HCT116 (cell line): Measurements from ENCODE around the gene CD63. TPM values are rescaled to one million over a fixed set of nuclear protein-coding genes. Genes with fewer than 3 reads are reported as not detected.

Experiments used
- ATAC-seq: fragments of 200-7000 bp; cut with Tn5 transposase; 2 replicates; pipeline ENCODE4 v1.9.1; 2020; ENCODE audit warnings: mild to moderate bottlenecking, moderate library complexity
- BruUV-seq: library from RNA; stranded (reverse); fragments of 400-500 nt; replicated peaks from 2 replicates; lab custom pipeline; 2021; lab: Mats Ljungman, UMichigan
- CTCF ChIA-PET: fragments of 300-600 bp; sonication (Branson Sonifier 250); formaldehyde crosslinking; loops from one replicate; lab custom pipeline; 2021; ENCODE audit warnings: antibody characterized with exemption; lab: Charles Lee
- POLR2A ChIA-PET: fragments of 300-600, 350-600 bp; sonication (Branson Sonifier 250); formaldehyde crosslinking; loops from one replicate; lab custom pipeline; 2021; ENCODE audit warnings: antibody characterized with exemption; lab: Charles Lee
- RAD21 ChIA-PET, 2 experiments: fragments of 300-600 bp; sonication (Branson Sonifier 250); formaldehyde crosslinking; loops; one replicate each; lab custom pipeline; 2023; ENCODE audit warnings: low total read pairs in 2 of 2; ENCODE audit not compliant: uncharacterized antibody in 2 of 2, unreplicated experiment in 2 of 2, low non-redundant PET in 1 of 2; lab: Charles Lee
- DNase-seq: peaks from one replicate; pipeline ENCODE4 v3.0.0-alpha.2; 2010; ENCODE audit warnings: low read depth, low spot score
- H2AFZ ChIP-seq: fragments of 200-600 bp; shearing (Covaris generic), sonication (generic); 2 replicates; pipeline ENCODE4 v1.6.1; 2017; ENCODE audit warnings: low read depth, mixed run types, mixed read lengths, antibody characterized with exemption, low read length; ENCODE audit not compliant: poor library complexity, severe bottlenecking
- H3K27ac ChIP-seq: 2 replicates; pipeline ENCODE4 v1.5.1; 2012; ENCODE audit warnings: low read depth, low read length
- H3K27me3 ChIP-seq: fragments of 200-600 bp; sonication (generic); 2 replicates; pipeline ENCODE4 v1.6.1; 2016; ENCODE audit warnings: mixed run types, low read length, mixed read lengths; ENCODE audit not compliant: insufficient read depth
- H3K36me3 ChIP-seq, 2 experiments: fragments of 200-500 bp in 1 of 2; fragments of 200-600 bp in 1 of 2; sonication (Bioruptor generic) in 1 of 2; sonication (generic) in 1 of 2; 2 replicates each; pipeline versions ENCODE4 v1.5.1 to v1.6.1; 2014 to 2016; ENCODE audit warnings: low read length in 2 of 2, inconsistent platforms in 1 of 2, mixed read lengths in 1 of 2, mixed run types in 1 of 2; ENCODE audit not compliant: insufficient read depth in 2 of 2, control insufficient read depth in 1 of 2
- H3K4me1 ChIP-seq, 2 experiments: fragments of 200-600 bp in 1 of 2; sonication (generic) in 1 of 2; 2 replicates each; pipeline versions ENCODE4 v1.5.1 to v1.6.1; 2012 to 2017; ENCODE audit warnings: low read length in 2 of 2, inconsistent platforms in 1 of 2, mild to moderate bottlenecking in 1 of 2, mixed read lengths in 1 of 2, mixed run types in 1 of 2, moderate library complexity in 1 of 2; ENCODE audit not compliant: insufficient read depth in 2 of 2, control insufficient read depth in 1 of 2
- H3K4me2 ChIP-seq: fragments of 200-600 bp; sonication (generic); 2 replicates; pipeline ENCODE4 v1.6.1; 2017; ENCODE audit warnings: mixed run types, low read length, mixed read lengths
- H3K4me3 ChIP-seq, 2 experiments: fragments of 200-600 bp in 1 of 2; sonication (generic) in 1 of 2; replicated peaks in 1 of 2; 2 replicates each; pipeline ENCODE4 v1.5.1; 2011 to 2016; ENCODE audit warnings: low read length in 2 of 2, control low read depth in 1 of 2, low read depth in 1 of 2, mild to moderate bottlenecking in 1 of 2, mixed read lengths in 1 of 2, mixed run types in 1 of 2
- H3K79me2 ChIP-seq: fragments of 200-600 bp; sonication (generic); 2 replicates; pipeline ENCODE4 v1.6.1; 2017; ENCODE audit warnings: mild to moderate bottlenecking, mixed run types, low read length, moderate library complexity, mixed read lengths; ENCODE audit not compliant: insufficient read depth
- H3K9ac ChIP-seq: fragments of 200-600 bp; sonication (generic); 2 replicates; pipeline ENCODE4 v1.6.1; 2016; ENCODE audit warnings: low read length, mixed read lengths
- H3K9me2 ChIP-seq: fragments of 200-600 bp; sonication (generic), shearing (Covaris generic); 2 replicates; pipeline ENCODE4 v1.6.1; 2017; ENCODE audit warnings: mixed run types, mild to moderate bottlenecking, moderate library complexity; ENCODE audit not compliant: insufficient read depth
- H3K9me3 ChIP-seq, 2 experiments: fragments of 200-500 bp in 1 of 2; fragments of 200-600 bp in 1 of 2; sonication (Bioruptor generic) in 1 of 2; sonication (generic) in 1 of 2; 2 replicates each; pipeline ENCODE4 v1.6.1; 2014 to 2017; ENCODE audit warnings: low read length in 2 of 2, mixed read lengths in 2 of 2, inconsistent platforms in 1 of 2, low read depth in 1 of 2, mild to moderate bottlenecking in 1 of 2, mixed run types in 1 of 2, moderate library complexity in 1 of 2; ENCODE audit not compliant: control insufficient read depth in 1 of 2, insufficient read depth in 1 of 2
- H4K20me1 ChIP-seq: fragments of 200-600 bp; sonication (generic), shearing (Covaris generic); 2 replicates; pipeline ENCODE4 v1.6.1; 2017; ENCODE audit warnings: mixed run types, mild to moderate bottlenecking, moderate library complexity; ENCODE audit not compliant: insufficient read depth
- ELF1 ChIP-seq: IDR thresholded peaks from 2 replicates; pipeline ENCODE4 v1.6.1; 2012; ENCODE audit warnings: low read depth, borderline replicate concordance
- POLR2A ChIP-seq: IDR thresholded peaks from 2 replicates; pipeline ENCODE4 v1.7.0; 2011; ENCODE audit warnings: borderline replicate concordance; ENCODE audit not compliant: insufficient read depth, insufficient read length; ENCODE audit errors: extremely low read depth
- YY1 ChIP-seq: IDR thresholded peaks from 2 replicates; pipeline ENCODE4 v1.6.1; 2011; ENCODE audit warnings: low read length, low read depth, moderate library complexity, mild to moderate bottlenecking; ENCODE audit not compliant: insufficient replicate concordance; ENCODE audit errors: extremely low read depth
- intact Hi-C: fragments of 100-400 bp; cut with micrococcal nuclease; formaldehyde crosslinking; loops from 2 replicates; pipeline ENCODE4 v1.10.0; 2022
- total RNA-seq: library from RNA; stranded (reverse); gene quantifications from one replicate; pipeline ENCODE4 v1.2.1, GENCODE V29; 2021; ENCODE audit not compliant: unreplicated experiment
- TF ChIP-seq, protein P1 (sequence below): IDR thresholded peaks from 2 replicates; pipeline ENCODE4 v1.6.1; 2012
- TF ChIP-seq, protein P2 (sequence below): IDR thresholded peaks from 2 replicates; pipeline ENCODE4 v1.6.1; 2012

Gene CD63
- total RNA-seq, 1 experiment from 2014 or later: 355 TPM

GRCh38 chr12:55715833-55716581, 12.8 kb downstream of the CD63 start, which contains the start of gene BLOC1S1 (continued):
- peak; percentile 75 for TF ChIP-seq YY1
- TF ChIP-seq POLR2A: peak; percentile 49
- TF ChIP-seq, protein P1, sequence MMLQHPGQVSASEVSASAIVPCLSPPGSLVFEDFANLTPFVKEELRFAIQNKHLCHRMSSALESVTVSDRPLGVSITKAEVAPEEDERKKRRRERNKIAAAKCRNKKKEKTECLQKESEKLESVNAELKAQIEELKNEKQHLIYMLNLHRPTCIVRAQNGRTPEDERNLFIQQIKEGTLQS: no peak
- TF ChIP-seq, protein P2, sequence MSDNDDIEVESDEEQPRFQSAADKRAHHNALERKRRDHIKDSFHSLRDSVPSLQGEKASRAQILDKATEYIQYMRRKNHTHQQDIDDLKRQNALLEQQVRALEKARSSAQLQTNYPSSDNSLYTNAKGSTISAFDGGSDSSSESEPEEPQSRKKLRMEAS: peak; percentile 85

- peak overlapping the region; percentile 75 to 94 for H3K4me3 ChIP-seq
- no peaks in the 10 kb centered on the region for H3K36me3 ChIP-seq
- no peaks in the 10 kb centered on the region for H3K9me3 ChIP-seq
- no peaks in the 10 kb centered on the region for H3K9me2 ChIP-seq
- peak overlapping the region; percentile 93 for H3K4me2 ChIP-seq
- peaks cover 11% of the 10 kb centered on the region; the same call in 1 of the 2 replicates for H3K27me3 ChIP-seq
- ChIA-PET CTCF (interaction anchor here (0.9 to 1.3 kb wide), 5 partner anchors 9 to 59 kb away, joined by 3 to 7 read pairs (median 4); a partner anchor contains a TSS), RAD21 (interaction anchor here in 1 of 2 experiments (0.9 kb wide), 1 partner anchor 8 kb away, joined by 4 read pairs; the partner anchor contains the start of gene ITGA7)
- no peaks in the 10 kb centered on the region for H4K20me1 ChIP-seq
- peaks cover 14% of the 10 kb centered on the region for H3K79me2 ChIP-seq
- no peak for ATAC-seq
- H2AFZ ChIP-seq: no peak overlapping the region
- no peak for TF ChIP-seq ELF1
- TF ChIP-seq, all 23 proteins: peak for 0
- peak overlapping the region; percentile 72 for H3K9ac ChIP-seq
- peak overlapping the region; percentile 84 for H3K27ac ChIP-seq
- DNase-seq: no peak
- BruUV-seq: TSS peak; percentile 93
- peaks cover 21 to 41% of the 10 kb centered on the region in 2 experiments for H3K4me1 ChIP-seq
- POLR2A ChIA-PET: no interaction called here
- intact Hi-C loops: no loop called here
Observed at GRCh38 chr12:55715169-55715764, 13.5 kb downstream of the CD63 start.
